Measurements from ENCODE around the gene FAM186B.

Gene FAM186B

GRCh38 chr12:49540229-49541139 is 65.0 kb downstream of the FAM186B start:
- FAIRE-seq (no peak), DNase-seq (ENCODE audit: insufficient read length, low spot score) (no peak)

- DNase-seq (ENCODE audit: insufficient read length, low spot score) (no peak), FAIRE-seq (no peak)
These were observed 65.8 kb downstream of the FAM186B start for GRCh38 chr12:49539406-49540228.

DNA sequence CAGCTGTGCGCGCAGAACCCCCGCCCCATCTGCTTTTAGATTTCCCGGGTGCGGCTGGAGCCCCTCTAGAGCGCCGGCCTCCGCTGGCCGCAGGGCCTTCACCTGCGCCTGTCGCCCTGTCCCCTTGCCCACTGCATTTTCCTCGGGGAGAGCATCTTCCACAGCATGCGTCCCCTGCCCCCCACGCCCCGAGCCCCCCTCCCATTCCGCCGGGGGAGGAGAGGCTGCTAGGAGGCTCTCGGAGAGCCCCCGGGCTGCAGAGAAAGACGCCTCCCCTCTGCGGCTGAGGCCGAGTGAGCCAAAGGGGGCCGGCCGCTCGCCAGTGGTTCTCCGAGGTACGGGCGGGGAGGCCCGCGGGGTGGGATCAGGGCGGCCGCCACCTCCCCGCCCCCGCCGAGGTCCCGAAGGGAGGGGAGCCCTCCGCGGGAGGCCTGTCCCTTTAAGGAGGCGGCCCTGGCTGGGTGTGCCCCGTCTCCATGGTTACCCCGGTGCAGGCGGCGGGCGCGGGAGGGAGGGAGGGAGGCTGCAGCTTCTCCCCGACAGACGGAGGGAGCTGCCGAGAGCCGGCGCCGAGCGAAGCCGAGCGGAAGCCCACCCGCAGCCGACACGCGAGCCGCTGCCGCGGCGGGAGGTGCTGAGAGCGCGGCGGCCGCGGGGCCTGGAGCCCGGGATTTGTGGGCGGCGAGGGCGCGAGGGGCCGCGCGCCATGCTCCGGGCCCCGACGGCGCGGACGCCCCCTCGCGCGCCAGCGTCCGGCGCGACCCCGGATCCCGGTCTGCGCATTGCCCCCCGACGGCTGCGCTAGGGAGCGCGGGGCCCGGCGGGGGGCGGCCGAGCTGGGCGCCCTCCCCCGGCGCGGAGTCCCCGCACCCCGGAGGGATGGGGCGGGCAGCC is 66.7 kb downstream of the FAM186B start, which contains the start of gene KCNH3:
Gene KCNH3 (plus strand): TSS at position 521 of the 894 bp plus-strand sequence. CDS start 387 bp downstream, outside the sequence.
- peak; percentile 99 for DNase-seq (ENCODE audit: insufficient read length, low spot score)
- FAIRE-seq = no peak

- FAIRE-seq (no peak), DNase-seq (ENCODE audit: insufficient read length, low spot score) (no peak)
These were observed 67.5 kb downstream of the FAM186B start for GRCh38 chr12:49537752-49538509.
